GM23248 (cell line): ENCODE measurements around the gene CUX1.

ENCODE experiments used
- EZH2 ChIP-seq: fragments of 200-600 bp; sonication (generic); IDR thresholded peaks from 2 replicates; pipeline ENCODE4 v1.6.1; 2018; ENCODE audit warnings: antibody characterized with exemption, mild to moderate bottlenecking; ENCODE audit not compliant: insufficient read depth, poor library complexity, severe bottlenecking
- EZH2phosphoT487 ChIP-seq: fragments of 200-600 bp; sonication (generic); IDR thresholded peaks from 2 replicates; pipeline ENCODE4 v1.6.1; 2018; ENCODE audit warnings: antibody characterized with exemption, moderate library complexity, mild to moderate bottlenecking, low read depth; ENCODE audit not compliant: insufficient read depth

DNA sequence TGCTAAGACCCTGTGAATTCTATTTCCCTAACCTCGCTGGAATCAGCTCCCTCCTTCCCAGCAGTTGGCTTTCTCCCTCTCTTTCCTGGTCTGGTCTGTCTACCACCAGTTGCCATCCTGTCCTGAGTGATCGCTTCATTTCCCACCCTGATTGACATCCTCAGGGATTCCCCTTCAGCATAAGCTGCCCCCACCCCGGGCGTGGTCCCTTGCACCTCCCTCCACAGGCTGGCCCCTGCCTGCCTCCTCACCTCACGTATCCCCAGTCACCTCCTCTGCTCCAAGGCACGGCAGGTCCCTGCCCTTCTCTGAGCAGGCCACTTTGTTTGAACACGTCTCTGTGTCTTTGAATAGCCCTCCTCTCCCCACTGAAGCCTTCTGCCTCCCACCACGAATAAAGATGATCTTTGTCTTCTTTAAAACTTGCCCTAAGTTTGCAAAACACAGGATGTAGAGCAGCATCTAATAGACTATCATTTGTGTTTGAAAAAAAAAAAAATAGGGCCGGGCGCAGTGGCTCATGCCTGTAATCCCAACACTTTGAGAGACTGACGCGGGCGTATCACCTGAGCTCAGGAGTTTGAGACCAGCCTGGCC, 233.5 kb downstream of the CUX1 start:
- TF ChIP-seq EZH2 (no peak), EZH2phosphoT487 (no peak)
